Neuronal stem cell (in vitro differentiated cells): ENCODE data around the gene VSIR.

Source experiments
- DNase-seq: peaks from one replicate; pipeline ENCODE4 v3.0.0-alpha.2; 2013; ENCODE audit warnings: low spot score
- H2AFZ ChIP-seq: one replicate; pipeline ENCODE4 v1.6.1; 2013; ENCODE audit warnings: mild to moderate bottlenecking, low read length, inconsistent platforms
- H2AK5ac ChIP-seq: 2 replicates; pipeline ENCODE4 v1.6.1; 2013; ENCODE audit warnings: low read depth, mild to moderate bottlenecking, inconsistent platforms, low read length, moderate library complexity, mixed read lengths
- H2BK120ac ChIP-seq: 2 replicates; pipeline ENCODE4 v1.6.1; 2013; ENCODE audit warnings: low read depth, mild to moderate bottlenecking, inconsistent platforms, low read length, moderate library complexity, mixed read lengths
- H2BK12ac ChIP-seq: one replicate; pipeline ENCODE4 v1.6.1; 2013; ENCODE audit warnings: low read length, inconsistent platforms
- H2BK15ac ChIP-seq: 2 replicates; pipeline ENCODE4 v1.6.1; 2013; ENCODE audit warnings: mild to moderate bottlenecking, low read length, inconsistent platforms, mixed read lengths
- H2BK5ac ChIP-seq: one replicate; pipeline ENCODE4 v1.6.1; 2013; ENCODE audit warnings: inconsistent platforms, mild to moderate bottlenecking, low read length, moderate library complexity
- H3K14ac ChIP-seq: one replicate; pipeline ENCODE4 v1.6.1; 2013; ENCODE audit warnings: low read length, inconsistent platforms
- H3K18ac ChIP-seq: 2 replicates; pipeline ENCODE4 v1.6.1; 2013; ENCODE audit warnings: low read length, inconsistent platforms
- H3K23ac ChIP-seq: 2 replicates; pipeline ENCODE4 v1.6.1; 2013; ENCODE audit warnings: low read depth, mild to moderate bottlenecking, mixed read lengths, low read length, inconsistent platforms; ENCODE audit not compliant: poor library complexity
- H3K27ac ChIP-seq: replicated peaks from 3 replicates; pipeline ENCODE4 v1.5.1; 2013; ENCODE audit warnings: low read length, inconsistent platforms
- H3K27me3 ChIP-seq, 3 experiments: 2 replicates each; pipeline ENCODE4 v1.6.1; 2013; ENCODE audit warnings: low read length in 3 of 3, mild to moderate bottlenecking in 2 of 3, inconsistent platforms in 1 of 3, low read depth in 1 of 3, mixed read lengths in 1 of 3, moderate library complexity in 1 of 3; ENCODE audit not compliant: control insufficient read depth in 3 of 3, insufficient read depth in 3 of 3
- H3K36me3 ChIP-seq, 2 donors: replicated peaks in 1 of 2; 2 replicates each; pipeline ENCODE4 v1.6.1; 2013; ENCODE audit warnings: low read length in 2 of 2; ENCODE audit not compliant: control insufficient read depth in 2 of 2, insufficient read depth in 2 of 2
- H3K4ac ChIP-seq: 2 replicates; pipeline ENCODE4 v1.6.1; 2013; ENCODE audit warnings: inconsistent platforms, mild to moderate bottlenecking, low read length, moderate library complexity
- H3K4me1 ChIP-seq, 2 donors: 1 replicate in 1 of 2; 2 replicates in 1 of 2; pipeline ENCODE4 v1.6.1; 2013; ENCODE audit warnings: low read length in 2 of 2, low read depth in 1 of 2; ENCODE audit not compliant: control insufficient read depth in 2 of 2, insufficient read depth in 1 of 2
- H3K4me2 ChIP-seq: one replicate; pipeline ENCODE4 v1.6.1; 2013; ENCODE audit warnings: mild to moderate bottlenecking, low read length, inconsistent platforms; ENCODE audit not compliant: insufficient read depth, poor library complexity, severe bottlenecking
- H3K4me3 ChIP-seq, 2 donors: 2 replicates each; pipeline ENCODE4 v1.5.1; 2013; ENCODE audit warnings: low read length in 2 of 2, mild to moderate bottlenecking in 2 of 2, inconsistent platforms in 1 of 2, moderate library complexity in 1 of 2
- H3K79me1 ChIP-seq: one replicate; pipeline ENCODE4 v1.6.1; 2013; ENCODE audit warnings: low read depth, mild to moderate bottlenecking, inconsistent platforms, low read length, moderate library complexity
- H3K9ac ChIP-seq: one replicate; pipeline ENCODE4 v1.6.1; 2013; ENCODE audit warnings: mild to moderate bottlenecking, low read depth, low read length, inconsistent platforms; ENCODE audit not compliant: poor library complexity
- H3K9me3 ChIP-seq, 2 donors: replicated peaks in 1 of 2; 2 replicates each; pipeline versions ENCODE3 to v1.6.1; 2013; ENCODE audit warnings: low read length in 2 of 2, mild to moderate bottlenecking in 2 of 2, inconsistent platforms in 1 of 2, low read depth in 1 of 2, mixed read lengths in 1 of 2, moderate library complexity in 1 of 2; ENCODE audit not compliant: control insufficient read depth in 2 of 2, insufficient read depth in 1 of 2
- H4K8ac ChIP-seq: one replicate; pipeline ENCODE4 v1.6.1; 2013; ENCODE audit warnings: low read depth, mild to moderate bottlenecking, inconsistent platforms, low read length, moderate library complexity
- H4K91ac ChIP-seq: one replicate; pipeline ENCODE4 v1.6.1; 2013; ENCODE audit warnings: low read length, low read depth, mild to moderate bottlenecking, inconsistent platforms; ENCODE audit not compliant: poor library complexity
- WGBS, 2 donors: extraction: QIAGEN DNeasy Blood & Tissue Kit; methylation state at CpG; one replicate each; pipeline ENCODE4 v1.1.7; 2013; ENCODE audit warnings: missing lambda C conversion rate in 2 of 2, mixed read lengths in 1 of 2; ENCODE audit not compliant: insufficient read length in 2 of 2, insufficient replicate concordance in 1 of 2; ENCODE audit errors: extremely low coverage in 2 of 2; 5-methylcytosine and 5-hydroxymethylcytosine counted together

The VSIR gene

GRCh38 chr10:71763352-71764127 lies 9.8 kb downstream of the VSIR start:
- no peak for DNase-seq

DNA sequence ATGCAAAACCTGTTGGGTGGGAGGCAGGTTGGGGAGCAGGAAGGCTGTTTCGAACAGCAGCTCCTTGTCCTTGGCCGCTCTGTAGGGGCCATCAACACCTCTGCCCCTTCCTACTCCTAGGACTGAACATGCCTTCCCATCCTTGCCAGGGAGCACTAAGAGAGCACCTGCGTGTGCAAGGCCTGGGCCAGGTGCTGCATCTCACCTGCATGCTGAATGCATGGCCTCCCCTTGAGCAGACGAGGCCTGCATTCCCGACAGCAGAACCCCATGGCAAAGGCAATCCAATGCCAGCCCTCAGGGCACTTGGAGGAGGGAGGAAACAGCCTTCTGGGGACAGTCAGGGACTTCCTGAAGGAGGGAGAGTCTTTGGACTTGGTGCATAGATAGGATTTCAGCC lies 11.0 kb downstream of the VSIR start:
- no peaks in the 10 kb centered on the region for H3K79me1 ChIP-seq
- H3K4me3 ChIP-seq = peak overlapping the region in 1 of 2 donors; percentile 15
- H3K27ac ChIP-seq = no peak overlapping the region
- H2BK15ac ChIP-seq = no peak overlapping the region
- no peaks in the 10 kb centered on the region for H3K36me3 ChIP-seq
- no peak overlapping the region for H3K4ac ChIP-seq
- H2AFZ ChIP-seq = no peak overlapping the region
- H3K4me1 ChIP-seq = peaks cover under 1 to 4% of the 10 kb centered on the region in 2 donors
- no peak overlapping the region for H3K4me2 ChIP-seq
- no CpG with 5 or more reads among the region's 5 CpGs for WGBS, 2 donors
- peaks cover 0 to 3% of the 10 kb centered on the region in 2 donors for H3K9me3 ChIP-seq
- no peak for DNase-seq
- no peak overlapping the region for H3K18ac ChIP-seq
- no peak overlapping the region for H2BK120ac ChIP-seq
- H3K23ac ChIP-seq = no peak overlapping the region
- no peak overlapping the region for H2AK5ac ChIP-seq
- no peak overlapping the region for H4K8ac ChIP-seq
- no peak overlapping the region for H4K91ac ChIP-seq
- no peak overlapping the region for H3K14ac ChIP-seq
- H3K27me3 ChIP-seq = peaks cover 0 to 34% (median 0%) of the 10 kb centered on the region in 3 experiments
- H2BK5ac ChIP-seq = no peak overlapping the region
- H3K9ac ChIP-seq = no peak overlapping the region
- H2BK12ac ChIP-seq = no peak overlapping the region

More at GRCh38 chr10:71763352-71764127, 9.8 kb downstream of the VSIR start:
- no peak overlapping the region for H2AK5ac ChIP-seq
- peaks cover 0 to 22% (median 0%) of the 10 kb centered on the region in 3 experiments for H3K27me3 ChIP-seq
- no peak overlapping the region for H2AFZ ChIP-seq
- no peak overlapping the region for H2BK15ac ChIP-seq
- H4K91ac ChIP-seq = no peak overlapping the region
- no CpG with 5 or more reads among the region's 11 CpGs for WGBS, 2 donors
- H3K4ac ChIP-seq = no peak overlapping the region
- no peak overlapping the region for H3K14ac ChIP-seq
- H3K9me3 ChIP-seq = peaks cover 0 to 3% of the 10 kb centered on the region in 2 donors
- no peak overlapping the region for H3K18ac ChIP-seq
- no peaks in the 10 kb centered on the region for H3K79me1 ChIP-seq
- H3K4me2 ChIP-seq = no peak overlapping the region
- no peak overlapping the region for H3K4me3 ChIP-seq
- no peak overlapping the region for H2BK5ac ChIP-seq
- H3K9ac ChIP-seq = no peak overlapping the region
- H3K4me1 ChIP-seq = peaks cover 2 to 5% of the 10 kb centered on the region in 2 donors
- H3K23ac ChIP-seq = no peak overlapping the region
- H2BK120ac ChIP-seq = no peak overlapping the region
- H4K8ac ChIP-seq = no peak overlapping the region
- no peak overlapping the region for H3K27ac ChIP-seq
- no peak overlapping the region for H2BK12ac ChIP-seq
- no peaks in the 10 kb centered on the region for H3K36me3 ChIP-seq

GRCh38 chr10:71761541-71762113 lies 11.7 kb downstream of the VSIR start:
- Histone ChIP-seq H3K18ac (no peak overlapping the region), H3K4me2 (no peak overlapping the region), H3K4ac (no peak overlapping the region), H3K23ac (peak overlapping the region; percentile 22), H4K91ac (no peak overlapping the region), H2BK12ac (no peak overlapping the region), H3K27ac (no peak overlapping the region), H2AFZ (no peak overlapping the region), H2BK120ac (no peak overlapping the region), H2BK15ac (no peak overlapping the region), H3K14ac (peak overlapping the region; percentile 25), H2AK5ac (no peak overlapping the region), H3K36me3 (no peaks in the 10 kb centered on the region), H3K9ac (no peak overlapping the region), H3K27me3 (peaks cover 0 to 41% (median 0%) of the 10 kb centered on the region in 3 experiments), H2BK5ac (no peak overlapping the region), H4K8ac (no peak overlapping the region), H3K4me3 (peak overlapping the region in 1 of 2 donors; percentile 57), H3K79me1 (no peaks in the 10 kb centered on the region), H3K4me1 (peaks cover 0 to 6% of the 10 kb centered on the region in 2 donors), H3K9me3 (peaks cover 0 to 3% of the 10 kb centered on the region in 2 donors)
- no peak for DNase-seq
- no CpG with 5 or more reads among the region's 26 CpGs for WGBS, 2 donors

- H3K4me3 ChIP-seq = no peak overlapping the region
- H2AFZ ChIP-seq = no peak overlapping the region
- no peak overlapping the region for H2BK12ac ChIP-seq
- H3K4me2 ChIP-seq = no peak overlapping the region
- DNase-seq = no peak
- no peak overlapping the region for H3K9ac ChIP-seq
- H2AK5ac ChIP-seq = no peak overlapping the region
- no peaks in the 10 kb centered on the region for H3K79me1 ChIP-seq
- H2BK5ac ChIP-seq = no peak overlapping the region
- H3K4ac ChIP-seq = no peak overlapping the region
- no peak overlapping the region for H4K91ac ChIP-seq
- no peaks in the 10 kb centered on the region for H3K36me3 ChIP-seq
- H3K9me3 ChIP-seq = peaks cover 0 to 3% of the 10 kb centered on the region in 2 donors
- no peak overlapping the region for H2BK120ac ChIP-seq
- H3K23ac ChIP-seq = peak overlapping the region; percentile 34
- peak overlapping the region; percentile 25 for H3K14ac ChIP-seq
- no CpG with 5 or more reads among the region's 3 CpGs for WGBS, 2 donors
- H3K27me3 ChIP-seq = peaks cover 0 to 47% (median 0%) of the 10 kb centered on the region in 3 experiments
- peaks cover 0 to 7% of the 10 kb centered on the region in 2 donors for H3K4me1 ChIP-seq
- no peak overlapping the region for H3K27ac ChIP-seq
- no peak overlapping the region for H4K8ac ChIP-seq
- H2BK15ac ChIP-seq = no peak overlapping the region
- H3K18ac ChIP-seq = no peak overlapping the region
These were observed 12.2 kb downstream of the VSIR start for GRCh38 chr10:71761105-71761511.
